Activated CD8-positive, alpha-beta memory T cell treated with anti-CD3 and anti-CD28 coated beads, Interleukin-2, amount 50 U/mL, for 4 hours (primary cell): ENCODE data around the gene ATL2.
"Not testable (repeated sequence)": the region's sequence is repeated elsewhere in the genome, so short reads cannot be mapped to it uniquely, and the experiment has no call there.

Source experiments
- DNase-seq: peaks from one replicate; pipeline ENCODE4 v3.0.0-alpha.2; 2020

Gene ATL2

DNA sequence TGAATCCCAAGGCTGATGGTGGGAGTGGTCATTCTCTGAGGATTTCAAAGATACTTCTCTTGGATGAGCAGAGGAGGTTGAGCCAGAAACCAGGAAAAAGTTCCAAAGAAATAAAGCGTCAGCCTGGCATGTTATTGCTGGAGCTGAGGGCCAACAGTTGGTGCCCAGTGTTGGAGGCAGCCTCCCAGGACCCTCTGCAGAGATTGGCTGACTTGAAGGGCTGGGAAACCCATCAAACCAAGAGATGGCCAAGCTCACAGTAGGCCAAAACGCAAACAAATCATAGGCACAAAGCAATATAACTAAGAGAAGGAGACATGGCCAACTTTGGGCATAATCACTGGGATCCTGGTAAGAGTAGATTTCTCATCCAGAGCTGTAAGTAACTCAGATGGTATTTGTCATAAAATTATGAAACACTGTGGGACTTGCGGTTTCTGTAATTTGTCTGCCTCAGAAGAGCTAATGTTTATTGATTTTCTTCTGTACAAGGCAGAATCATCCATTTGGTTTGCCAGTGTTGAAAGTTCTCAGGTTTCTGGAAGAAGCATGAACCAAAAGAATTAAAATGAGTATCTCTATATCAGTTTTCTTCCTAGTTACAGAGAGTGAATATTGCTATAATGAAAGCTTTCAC is 108.3 kb downstream of the ATL2 start:
- DNase-seq, result no peak

DNA sequence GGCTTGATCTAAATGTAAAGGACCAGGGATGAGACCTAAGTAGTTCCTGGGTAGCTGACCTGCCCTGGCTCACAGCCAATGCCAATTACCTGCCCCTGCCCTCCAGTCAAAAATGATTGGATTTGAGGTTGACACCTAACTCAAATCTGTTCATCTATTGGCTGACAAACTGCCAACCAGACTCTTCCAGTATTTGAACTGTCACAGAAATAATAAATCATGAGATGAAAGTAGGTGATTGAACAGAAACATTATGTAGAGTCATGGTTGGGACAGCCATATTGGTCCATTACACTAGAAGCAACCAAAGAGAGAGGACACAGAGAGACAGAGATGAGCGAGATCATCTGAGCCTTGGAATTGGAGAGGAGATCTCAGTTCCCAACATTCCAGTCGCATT is 109.1 kb downstream of the ATL2 start:
- no peak for DNase-seq

DNA sequence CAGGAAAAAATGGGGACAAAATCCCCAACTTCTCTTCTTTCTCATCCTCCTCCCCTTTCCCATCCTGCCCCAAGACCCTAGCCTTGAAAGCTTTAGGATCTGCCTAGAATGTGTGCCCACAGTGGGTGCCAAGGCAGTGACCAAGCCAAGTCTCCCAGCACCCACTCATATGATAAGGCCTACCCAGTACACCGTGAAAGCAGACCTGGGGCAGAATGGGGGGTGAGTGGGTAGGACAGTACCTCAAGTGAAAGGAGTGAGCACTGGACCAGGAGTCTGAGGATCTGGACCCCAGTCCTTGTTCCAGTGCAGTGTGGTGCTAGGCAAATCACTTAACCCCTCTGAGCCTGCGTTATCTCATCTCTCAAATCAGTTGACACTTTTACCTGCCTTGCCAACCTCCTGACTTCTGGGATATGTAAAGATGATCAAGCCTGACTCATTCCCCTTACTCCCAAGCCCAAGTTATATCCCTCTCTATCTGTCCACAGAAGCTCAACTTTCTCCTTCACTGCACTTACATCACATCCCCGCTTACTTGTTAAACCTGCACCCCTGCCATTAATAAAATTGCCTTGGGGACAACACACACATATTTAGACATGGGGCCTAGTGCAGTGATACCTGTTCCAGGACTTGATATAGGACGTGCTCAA is 109.7 kb downstream of the ATL2 start:
- no peak for DNase-seq

DNA sequence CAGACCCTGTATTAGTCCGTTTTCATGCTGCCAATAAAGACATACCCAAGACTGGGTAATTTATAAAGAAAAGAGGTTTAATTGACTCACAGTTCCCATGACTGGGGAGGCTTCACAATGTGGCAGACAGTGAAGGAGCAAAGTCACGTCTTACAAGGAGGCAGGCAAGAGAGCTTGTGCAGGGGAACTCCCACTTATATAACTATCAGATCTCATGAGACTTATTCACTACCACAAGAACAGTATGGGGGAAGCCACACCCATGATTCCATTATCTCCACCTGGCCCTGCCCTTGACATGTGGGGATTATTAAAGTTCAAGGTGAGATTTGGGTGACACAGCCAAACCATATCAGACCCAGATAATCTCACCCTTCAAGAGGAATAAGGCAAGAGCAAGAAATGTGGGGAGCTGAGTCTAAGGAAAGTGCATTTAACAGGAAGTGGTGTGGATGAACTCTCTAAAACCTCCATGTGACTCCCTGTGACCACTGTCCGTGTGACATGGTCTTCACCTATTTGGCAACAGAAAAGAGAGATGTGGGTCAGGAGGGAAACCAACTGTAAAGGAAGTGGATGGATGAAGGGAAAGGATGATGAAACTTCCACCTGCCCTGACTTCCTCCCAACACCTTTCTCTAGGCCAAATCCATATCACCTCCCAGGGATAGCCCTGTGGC is 110.6 kb downstream of the ATL2 start:
- DNase-seq, result no peak

DNA sequence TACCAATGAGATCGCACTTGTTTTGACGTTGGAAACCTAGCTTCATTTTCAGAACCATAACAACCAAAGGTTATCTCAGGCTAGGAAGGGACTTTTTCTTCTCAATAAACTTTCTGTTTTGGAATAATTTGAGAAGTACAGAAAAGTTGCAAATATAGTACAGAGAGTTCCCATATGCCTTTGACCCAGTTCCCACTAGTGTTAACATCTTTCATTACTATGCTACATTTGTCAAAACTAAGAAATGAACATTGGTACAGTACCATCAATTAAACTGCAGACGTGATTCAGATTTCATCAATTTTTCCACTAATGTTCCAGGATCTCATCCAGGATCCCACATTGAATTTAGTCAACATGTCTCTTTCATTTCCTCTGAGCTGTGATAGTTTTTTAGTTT is 111.6 kb downstream of the ATL2 start:
- DNase-seq, result no peak

DNA sequence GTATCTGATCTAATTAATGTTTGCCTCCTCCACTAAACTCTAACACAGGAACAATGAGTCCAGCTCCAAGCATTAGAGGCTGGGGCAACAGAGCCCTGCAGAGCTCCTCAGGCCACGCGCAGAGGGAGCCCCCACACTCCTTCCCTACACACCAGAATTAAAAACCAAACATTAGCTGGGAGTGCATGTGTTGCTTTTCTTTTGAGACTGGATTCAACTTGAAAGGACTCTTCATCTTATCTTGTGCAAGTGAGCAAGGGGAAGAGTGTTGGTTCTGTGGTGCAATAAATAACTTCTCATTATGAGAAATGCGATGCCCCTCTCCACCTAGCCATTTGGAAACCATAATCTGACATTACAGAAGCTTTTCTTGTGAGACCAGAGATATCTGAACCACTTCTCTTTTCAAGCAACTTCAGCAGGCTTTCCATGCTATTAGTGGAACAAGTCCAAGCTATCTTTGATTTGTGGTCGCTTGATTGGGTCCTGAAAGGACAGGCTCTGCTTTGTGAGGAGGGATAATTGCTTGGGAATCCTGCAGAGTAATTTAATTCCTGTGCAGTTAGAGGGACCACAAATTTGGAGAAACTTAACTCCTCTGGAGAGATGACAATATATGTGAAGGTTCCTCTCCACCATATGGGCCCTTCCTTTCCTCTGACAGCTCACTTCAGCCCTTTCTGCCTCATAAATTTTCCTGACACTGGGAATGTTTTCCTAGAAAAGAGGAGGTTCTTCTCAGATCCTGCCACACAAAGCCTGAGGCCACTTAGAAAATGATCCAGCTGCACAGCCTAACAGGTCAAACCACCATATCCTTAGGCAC is 112.5 kb downstream of the ATL2 start:
- DNase-seq, result no peak

DNA sequence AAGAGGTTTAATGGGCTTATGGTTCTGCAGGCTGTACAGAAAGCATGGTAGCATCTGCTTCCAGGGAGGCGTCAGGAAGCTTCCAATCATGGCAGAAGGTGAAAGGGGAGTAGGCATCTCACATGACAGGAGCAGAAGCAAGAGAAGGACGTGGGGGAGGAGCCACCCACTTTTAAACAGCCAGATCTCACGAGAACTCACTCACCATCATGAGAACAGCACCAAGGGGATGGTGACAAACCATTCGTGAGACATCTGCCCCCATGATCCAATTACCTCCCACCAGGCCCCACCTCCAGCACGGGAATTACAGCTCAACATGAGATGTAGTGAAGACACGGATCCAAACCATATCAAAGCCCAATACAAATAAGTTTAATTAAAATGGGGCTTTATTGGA is 113.8 kb downstream of the ATL2 start:
- DNase-seq, result no peak

DNA sequence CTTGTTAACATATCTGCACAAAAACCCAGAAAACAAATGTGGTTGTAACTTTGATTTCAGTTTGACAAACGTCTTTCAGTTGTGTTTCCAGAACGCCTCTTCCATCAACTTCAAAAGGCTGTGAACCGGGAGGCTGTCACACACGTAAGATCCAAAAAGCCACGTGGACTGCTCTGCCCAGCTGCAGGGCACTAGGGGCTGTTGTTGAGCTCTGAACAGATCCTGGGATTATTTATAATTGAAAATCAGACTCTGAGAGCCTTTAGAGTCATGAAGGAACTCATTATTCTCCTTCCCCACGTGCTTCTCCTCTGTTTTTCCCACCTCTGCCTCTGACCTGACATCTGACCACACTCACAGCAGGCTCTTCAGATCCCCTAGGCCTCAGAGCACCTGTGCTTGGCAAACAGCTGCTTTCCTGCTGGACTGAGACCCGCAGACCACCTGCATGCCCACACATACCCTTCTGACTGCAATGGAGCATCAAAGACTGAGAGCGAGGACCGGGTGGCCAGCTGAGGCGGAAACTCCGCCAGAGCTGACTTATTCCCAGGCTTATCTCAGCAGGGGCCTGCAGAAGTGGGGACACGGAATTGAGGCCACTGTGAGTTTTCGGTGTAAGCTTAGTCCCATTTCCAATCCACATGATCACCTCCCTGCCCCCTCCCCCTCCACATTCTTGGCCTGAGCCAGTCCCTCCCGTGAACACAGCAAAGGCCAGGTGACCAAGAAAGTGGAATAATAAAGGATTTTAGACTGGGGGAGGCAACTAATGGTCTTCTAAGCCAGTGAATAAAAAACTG is 114.8 kb downstream of the ATL2 start:
- no peak for DNase-seq

DNA sequence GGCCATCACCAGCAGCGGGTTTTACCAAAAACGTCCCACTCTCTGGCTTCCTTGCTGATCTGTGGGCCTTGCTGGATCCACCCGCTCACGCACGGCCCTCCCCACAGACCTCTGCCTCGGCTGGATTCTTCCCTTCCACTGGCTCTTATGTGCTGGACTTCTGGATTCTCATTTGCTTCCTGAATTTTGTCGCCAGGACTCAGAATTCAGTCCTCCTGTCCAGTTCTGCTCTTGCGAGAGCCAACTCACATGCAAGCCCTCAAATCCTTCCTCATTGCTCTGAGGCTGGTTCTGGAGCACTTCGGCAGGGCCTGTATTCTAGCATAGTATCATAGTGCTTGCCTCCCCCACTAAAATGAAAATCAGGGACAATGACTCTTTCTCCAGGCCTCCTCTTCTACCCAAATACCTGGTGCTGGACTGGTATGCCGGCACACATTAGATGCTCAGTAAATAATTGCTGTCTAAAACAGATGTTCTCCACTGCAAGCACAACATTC is 115.5 kb downstream of the ATL2 start:
- no peak for DNase-seq

DNA sequence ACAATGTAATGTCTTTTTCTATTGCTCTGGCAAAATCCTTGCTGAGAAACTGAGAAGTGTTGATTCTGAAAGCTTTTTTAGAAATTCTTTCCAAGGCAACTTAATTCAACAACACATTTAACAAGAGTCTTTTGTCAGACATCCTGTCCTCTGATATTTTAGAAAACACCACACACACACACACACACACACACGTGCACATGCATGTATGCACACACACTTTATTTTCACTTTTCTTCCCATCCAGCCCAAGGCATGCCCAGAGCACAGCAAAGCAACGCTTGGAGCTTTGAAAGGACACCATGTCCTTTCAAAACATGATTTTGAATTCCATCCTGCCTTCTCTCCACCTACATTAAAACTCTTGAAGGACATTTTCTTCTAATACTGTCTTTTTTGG is 116.1 kb downstream of the ATL2 start:
- DNase-seq, result no peak

DNA sequence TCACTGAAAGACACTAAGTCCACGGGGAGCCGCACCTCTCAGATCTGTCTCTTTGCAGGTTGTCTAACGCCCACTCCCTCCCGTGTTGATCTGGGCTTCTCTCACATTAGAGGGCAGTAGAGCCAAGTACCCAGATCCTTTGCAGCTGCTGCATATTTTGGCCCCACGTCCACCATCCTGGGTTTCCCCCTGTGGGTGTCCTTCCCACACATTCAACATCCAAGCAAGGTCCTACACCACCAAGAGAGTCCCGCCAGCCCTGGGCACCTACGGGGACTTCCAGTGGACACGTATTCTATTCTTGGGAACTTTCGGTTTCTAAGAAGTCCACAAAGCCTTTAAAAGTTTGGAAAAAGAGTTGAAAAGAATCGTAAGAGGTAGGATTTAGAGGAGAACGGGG is 116.6 kb downstream of the ATL2 start:
- DNase-seq, result no peak

DNA sequence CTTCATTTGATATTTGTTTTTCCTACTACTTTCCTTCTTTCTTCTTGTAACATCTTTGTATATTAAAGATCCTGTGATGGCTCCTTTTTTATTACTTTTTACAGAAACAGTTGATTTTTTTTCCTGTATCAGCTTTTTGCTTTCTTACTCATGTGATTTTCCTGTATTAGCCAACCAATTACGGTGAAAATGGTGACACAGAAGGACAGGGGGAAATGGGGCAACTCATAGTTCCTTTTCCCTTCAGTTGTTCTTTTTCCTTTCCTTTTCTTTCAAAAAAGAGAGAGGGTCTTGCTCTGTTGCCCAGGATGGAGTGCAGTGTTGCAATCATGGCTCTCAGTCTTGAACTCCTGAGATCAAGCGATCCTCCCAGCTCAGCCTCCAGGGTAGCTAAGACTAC is 117.8 kb downstream of the ATL2 start:
- DNase-seq, result no peak

DNA sequence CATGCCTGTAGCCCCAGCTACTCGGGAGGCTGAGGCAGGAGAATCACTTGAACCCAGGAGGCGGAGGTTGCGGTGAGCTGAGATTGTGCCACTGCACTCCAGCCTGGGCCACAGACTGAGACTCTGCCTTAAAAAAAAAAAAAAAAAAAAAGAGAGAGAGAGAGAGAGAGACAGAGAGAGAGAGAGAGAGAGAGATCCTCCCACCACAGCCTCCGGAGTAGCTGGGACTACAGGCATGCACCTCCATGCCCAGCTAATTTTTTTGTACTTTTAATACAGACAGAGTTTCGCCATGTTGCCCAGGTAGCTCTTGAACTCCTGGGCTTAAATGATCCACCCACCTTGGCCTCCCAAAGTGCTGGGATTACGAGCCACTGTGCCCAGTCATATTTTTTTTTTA is 119.4 kb downstream of the ATL2 start:
- DNase-seq, result not testable (repeated sequence)

DNA sequence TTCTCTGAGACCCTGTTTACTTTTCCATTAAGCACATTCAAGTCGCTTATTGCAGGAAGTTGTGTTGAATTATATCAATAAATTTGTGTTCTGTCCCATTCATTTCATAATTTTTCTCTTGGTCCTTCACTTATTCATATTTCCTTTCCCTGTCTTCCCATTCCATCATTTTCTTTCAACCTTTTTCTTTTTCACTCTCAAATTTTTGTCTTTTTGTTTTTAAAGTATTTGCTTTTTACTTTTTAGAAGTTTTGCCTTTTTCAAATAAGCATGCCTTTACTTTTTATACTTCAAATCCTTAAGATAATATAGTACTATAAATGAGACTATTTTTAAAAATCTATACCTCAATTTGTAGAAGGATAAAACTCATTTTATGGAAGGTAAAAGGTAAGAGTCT is 120.5 kb downstream of the ATL2 start:
- no peak for DNase-seq

DNA sequence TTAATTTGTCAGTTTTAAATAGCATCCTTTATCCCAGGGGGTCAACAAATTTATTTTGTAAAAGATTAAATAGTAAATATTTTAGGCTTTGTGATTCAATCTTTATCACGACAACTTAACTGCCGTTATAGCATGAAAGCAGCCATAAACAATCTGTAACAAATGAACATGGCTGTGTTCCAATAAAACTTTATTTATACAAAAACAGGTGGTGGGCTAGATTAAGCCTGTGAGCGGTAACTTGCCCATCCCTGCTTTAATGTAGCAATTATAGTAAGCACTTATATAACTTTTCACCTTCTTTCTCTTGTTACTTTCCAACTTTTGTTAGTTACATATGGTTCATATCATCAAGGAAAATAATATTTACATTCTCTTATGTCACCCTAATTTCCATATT is 121.9 kb downstream of the ATL2 start:
- DNase-seq, result no peak

DNA sequence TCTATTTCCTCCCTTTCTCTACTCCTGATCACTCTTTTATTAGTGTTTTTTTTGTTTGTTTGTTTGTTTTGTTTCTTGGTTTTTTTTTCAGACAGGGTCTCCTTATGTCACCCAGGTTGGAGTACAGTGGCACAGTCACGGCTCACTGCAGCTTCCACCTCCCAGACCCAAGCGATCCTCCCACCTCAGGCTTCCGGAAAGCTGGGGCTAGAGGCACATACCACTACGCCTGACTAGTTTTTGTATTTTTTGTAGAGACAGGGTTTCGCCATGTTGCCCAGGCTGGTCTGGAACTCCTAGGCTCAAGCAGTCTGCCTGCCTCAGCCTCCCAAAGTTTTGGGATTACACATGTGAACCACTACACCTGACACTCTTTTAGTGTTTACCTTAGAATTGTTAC is 122.3 kb downstream of the ATL2 start:
- no peak for DNase-seq

DNA sequence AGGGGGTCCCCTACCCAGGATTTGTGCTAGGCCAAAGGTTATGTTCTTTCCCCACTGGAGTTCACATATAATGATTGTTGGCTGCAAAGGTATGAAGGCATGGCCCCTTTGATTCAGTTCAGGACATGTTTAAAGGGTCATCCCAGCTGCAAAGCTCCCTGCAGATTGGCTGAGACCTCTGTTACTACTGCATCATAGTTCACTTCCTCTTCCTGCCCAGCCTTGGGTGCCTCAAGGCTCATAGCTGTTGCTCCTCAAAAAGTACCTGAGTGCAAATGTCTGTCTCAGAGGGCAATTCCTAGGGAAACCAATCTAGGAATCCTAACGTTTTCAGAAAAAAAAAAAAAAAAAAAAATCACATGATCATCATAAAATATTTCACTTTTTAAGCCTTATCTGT is 125.1 kb downstream of the ATL2 start:
- no peak for DNase-seq

DNA sequence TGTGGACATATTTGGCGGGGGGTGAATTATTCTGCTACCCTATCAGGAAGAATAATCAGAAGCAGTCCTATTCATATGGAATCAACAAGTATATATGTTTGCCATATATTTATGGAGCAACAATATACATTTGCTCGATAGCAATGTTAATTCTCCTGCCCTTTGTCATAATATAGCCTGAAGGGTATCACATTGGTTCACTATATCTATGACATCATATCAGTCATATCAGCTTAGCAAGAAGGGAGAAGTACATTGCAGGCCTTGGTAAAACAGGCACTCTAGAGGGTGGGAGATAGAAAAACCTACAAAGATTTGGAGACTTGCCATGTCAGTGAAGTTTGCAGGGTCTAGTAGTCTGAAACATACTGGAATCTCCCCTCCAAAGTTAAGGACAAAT is 128.4 kb downstream of the ATL2 start:
- DNase-seq, result no peak

DNA sequence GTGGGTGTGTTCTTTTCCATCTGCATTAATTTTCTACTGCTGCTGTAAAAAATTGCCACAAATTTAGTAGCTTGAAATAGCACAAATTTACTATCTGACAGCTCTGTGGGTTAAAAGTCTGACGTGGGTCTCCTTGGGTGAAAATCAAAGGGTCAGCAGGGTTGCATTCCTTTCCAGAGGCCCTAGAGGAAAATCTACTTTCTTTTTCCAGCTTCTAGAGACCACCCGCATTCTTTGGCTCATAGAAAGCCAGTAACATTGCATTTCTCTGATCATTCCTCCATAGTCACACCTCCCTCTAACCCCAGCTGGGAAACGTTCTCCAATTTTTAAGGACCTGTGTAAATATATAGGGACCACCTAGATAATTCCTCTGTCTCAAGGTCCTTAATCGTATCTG is 128.8 kb downstream of the ATL2 start:
- no peak for DNase-seq

DNA sequence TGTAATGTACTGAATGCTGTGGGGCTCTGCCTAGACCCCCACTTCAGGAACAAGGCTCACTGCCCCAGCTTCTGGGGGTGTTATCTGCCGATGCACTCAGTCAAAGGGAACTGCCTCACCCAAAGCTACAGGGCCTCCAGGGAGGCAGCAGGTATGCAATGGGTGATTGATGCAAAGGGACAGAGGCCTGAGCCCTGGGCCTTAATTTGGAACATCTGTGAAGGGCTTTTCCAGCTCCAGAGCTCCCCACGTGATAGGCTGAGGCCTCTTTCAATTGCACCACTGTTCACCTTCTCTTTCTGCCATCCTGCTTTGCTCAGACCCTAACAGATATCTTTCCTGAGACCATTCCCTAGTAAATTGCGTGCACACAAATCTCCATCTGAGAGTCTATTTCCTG is 131.0 kb downstream of the ATL2 start:
- no peak for DNase-seq

DNA sequence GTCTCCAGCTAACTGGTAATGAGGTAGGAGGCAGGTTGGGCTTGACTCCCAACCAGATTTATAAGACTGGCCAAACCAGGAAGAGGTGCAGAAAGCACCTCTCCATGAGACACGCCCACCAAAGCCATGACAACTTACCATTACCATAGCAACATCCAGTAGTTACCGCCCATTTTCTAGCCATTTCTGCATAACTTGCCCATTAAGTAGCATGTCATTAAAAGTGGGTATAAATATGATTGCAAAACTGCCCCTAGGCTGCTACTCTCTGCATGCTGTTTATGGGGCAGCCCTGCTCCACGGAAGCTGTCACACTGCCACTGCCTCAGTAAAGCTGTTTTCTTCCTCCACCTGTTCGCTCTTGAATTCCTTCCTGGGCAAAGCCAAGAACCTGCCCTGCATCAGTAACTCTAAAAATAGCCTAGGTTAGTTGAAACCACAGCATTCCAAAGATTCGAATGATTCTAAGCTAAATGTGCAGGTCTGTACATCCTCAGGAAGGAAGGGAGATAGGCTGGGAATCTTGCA is 131.9 kb downstream of the ATL2 start:
- no peak for DNase-seq

DNA sequence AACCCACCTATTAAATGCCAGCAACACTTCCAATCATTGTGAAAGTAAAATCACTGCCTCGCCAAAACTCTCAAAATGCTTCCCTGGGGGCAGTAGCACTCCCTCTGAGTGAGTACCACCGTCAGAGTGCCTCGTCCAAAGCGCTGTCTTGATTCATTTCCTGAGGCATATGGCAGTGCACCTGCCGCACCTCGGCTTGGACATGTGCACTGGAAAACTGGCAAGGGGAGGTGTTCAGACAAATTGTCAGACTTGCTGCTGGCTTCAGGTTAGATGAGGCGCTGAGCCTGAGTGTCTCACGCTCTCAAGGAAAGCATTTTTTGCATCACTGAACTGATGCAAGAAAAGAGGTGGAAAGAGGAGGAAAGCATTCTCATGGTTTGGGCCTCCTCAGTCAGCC is 132.8 kb downstream of the ATL2 start:
- DNase-seq, result no peak
